Retina (tissue), 1 donor: Measurements from ENCODE around the gene FTO.

Experiments used
- DNase-seq: peaks from one replicate; pipeline ENCODE4 v3.0.0-alpha.2; 2016

Gene FTO

DNA sequence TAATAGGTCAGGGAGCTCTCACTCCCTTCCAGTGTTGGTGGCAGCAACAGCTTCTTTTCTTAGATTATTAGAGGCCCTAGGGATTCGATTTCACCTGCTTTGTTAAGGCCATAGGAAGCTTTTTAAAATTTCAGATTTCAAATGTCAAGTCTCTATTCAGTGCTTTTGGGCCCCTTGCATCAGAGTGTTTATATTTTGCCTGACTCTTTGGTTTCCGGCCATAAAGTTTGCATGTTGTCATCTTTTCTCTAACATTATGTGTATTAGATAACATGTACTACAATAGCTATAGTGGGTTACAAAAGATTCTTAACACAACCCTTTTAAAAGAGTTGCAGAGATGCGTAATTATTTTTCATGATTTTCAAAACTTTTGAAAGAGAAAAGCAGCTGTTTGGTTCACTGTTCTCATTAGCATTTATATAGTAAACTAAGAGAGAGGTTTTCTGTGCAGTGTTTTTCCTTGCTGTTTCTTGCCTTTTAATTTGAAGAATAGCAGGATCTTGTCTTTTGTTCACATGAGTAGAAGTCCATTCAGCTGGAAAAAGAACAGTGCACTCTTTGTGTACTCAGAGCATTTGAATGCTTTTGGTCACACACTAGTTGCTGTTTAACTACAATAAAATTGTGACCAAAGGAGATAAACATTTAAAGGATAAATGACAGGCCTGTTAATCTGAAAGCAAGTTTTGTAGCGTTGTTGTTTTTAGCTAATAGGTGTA is 52.5 kb downstream of the FTO start:
- DNase-seq: peak; percentile 71

DNA sequence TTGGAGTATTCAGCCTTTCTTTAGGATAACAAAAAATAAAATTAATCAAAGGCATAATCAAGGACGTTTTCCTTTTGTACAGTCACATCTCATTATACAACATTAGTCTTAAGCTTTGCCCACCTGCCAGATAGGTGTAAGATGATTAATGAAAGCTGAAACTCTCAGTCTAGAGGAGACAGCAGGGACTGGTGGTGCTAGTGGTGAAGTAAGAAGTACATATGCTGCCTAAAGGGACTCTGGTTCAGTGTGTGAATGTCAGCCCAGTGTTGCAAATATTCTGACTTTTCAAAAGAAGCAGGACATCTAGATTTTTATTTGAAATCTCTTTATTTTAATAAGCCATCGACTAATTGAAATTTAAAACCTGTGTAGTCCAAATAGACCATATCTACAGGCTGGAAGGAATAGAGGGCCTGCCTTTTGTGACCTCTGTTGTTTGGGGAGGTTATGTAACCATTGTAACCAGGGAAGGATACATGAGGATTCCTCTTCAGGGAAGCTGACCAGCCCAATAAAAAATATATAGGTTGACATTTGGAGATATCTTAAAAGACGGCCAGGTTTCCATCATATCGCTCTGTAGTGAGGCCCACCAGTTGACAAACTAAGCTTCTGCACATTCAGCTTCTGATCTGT is 54.1 kb downstream of the FTO start:
- DNase-seq: no peak

- DNase-seq: no peak
Observed at GRCh38 chr16:53761962-53762703, 58.2 kb downstream of the FTO start.

DNA sequence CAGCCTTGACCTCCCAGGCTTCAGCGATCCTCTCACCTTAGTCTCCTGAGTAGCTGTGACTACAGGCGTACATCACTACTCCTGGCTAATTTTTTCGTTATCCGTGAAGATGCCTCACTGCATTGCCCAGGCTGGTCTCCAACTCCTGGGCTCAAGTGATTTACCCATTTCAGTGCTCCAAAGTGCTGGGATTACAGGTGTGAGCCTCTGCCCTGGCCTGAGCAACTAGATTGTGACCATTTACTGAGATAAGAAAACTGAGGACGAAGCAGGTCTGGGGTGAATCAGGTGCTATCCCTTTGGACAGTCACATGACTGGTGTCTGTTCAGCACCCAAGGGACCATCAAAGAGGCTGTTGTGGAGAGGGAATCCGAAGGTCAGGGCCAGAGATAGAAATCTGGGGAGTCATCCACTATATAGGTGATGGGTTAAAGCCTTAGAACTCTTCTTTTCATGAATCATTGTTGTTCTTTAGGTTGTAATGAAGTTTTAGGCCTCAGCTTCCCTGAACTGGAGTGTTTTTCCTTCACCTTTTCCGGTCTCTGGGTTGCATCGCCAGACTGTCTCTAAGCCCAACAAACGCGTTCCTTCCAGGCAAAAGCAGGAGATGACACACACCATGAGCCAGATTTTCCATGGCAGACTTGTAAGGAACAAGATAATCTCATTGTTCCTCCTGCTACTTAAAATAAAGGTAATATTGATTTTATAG is 62.5 kb downstream of the FTO start:
- no peak for DNase-seq

GRCh38 chr16:53768167-53768566 is 64.2 kb downstream of the FTO start:
- DNase-seq: no peak

GRCh38 chr16:53768593-53768992 is 64.6 kb downstream of the FTO start:
- no peak for DNase-seq

- DNase-seq: no peak
Observed at GRCh38 chr16:53769185-53769584, 65.2 kb downstream of the FTO start.

DNA sequence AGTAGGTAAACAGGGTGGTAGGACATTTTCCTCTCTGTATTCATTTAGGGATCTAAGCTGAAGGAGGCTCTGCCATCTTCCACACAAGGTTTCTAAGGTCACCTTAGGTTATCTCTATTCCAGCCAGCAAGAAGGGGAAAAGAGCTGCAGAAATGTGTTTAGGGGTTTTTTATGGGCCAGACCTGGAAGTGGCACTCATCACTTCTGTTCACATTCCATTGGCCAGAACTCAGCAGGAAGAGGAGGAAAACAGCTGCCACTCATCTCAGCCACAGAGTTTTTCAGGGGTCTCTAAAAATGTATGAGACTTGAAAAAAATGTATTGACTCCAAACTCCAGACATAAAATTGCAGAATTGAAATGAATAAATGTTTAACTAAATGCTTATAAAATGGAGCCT is 65.8 kb downstream of the FTO start:
- DNase-seq: no peak

DNA sequence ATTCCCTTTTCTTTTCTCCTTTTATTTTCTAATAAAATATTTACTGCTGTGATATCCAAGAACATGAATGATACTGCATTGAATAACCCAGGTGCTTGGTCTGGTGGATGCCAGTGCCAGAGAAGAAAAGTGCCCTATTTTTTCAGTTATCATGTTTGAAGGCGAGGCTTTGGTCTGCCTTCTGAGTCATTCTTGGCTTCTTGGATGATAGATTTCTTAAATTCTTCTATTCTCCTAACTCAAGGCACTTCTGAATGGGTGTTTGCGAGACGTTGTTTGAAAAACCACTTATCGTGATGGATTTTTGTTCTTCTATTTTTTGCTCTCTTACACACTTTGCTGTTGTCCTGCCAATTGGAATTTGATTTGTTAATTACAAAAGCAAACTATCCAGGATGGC is 66.7 kb downstream of the FTO start:
- DNase-seq: no peak

DNA sequence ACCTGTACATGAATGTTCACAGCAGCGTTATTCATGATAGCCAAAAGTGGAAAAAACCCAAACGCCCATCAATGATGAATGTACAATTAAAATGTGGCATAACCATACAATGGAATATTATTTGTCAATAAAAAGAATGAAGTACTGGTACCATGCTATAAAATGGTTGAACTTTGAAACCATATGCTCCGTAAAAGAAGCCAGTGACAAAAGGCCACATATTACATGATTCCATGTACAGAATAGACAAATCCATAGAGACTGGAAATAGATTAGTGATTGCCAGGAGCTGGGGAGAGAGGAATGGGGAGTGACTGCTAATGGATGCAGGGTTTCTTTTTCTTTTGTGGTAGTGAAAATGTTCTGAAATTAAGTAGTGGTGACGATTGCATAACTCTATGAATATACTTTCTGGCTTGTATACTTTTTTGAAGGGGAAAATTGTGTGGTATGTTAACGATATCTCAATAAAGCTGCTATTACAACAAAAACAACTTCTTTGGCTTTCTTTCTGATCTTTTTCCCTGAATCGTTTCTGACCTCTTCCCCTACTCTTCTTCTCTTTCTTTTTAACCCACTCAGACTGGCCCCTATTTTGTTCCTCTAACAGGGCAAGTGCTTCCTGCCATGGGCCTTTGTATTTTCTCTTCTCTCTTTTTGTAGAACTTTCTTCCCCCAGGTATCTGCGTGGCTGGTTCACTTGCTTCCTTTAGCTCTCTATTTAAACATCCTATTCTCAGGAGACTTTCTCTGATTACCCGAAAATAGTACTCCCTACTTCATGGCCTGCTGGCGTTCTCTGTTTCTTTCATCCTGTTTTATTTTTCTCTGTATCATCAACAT is 67.9 kb downstream of the FTO start:
- DNase-seq: no peak

GRCh38 chr16:53773150-53773846 is 69.3 kb downstream of the FTO start:
- no peak for DNase-seq

DNA sequence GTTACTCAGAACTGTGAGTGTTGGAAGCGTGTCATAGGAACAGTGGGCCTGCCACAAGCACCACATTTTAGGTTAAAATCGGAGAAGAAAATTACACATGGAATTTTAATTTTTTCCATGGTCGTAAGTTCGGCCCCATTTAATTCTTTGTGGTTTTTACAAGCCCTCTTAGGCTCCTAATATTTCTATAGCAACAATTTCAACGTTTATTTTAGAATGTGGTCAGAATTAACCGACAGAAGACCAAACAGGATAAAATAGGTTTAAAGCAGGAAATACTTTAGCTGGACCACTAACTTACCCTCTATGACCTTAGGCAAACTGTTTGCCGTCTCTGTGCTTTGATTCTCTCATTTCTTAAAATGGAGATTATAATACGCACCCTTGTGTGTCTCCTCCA is 69.9 kb downstream of the FTO start:
- DNase-seq: no peak

DNA sequence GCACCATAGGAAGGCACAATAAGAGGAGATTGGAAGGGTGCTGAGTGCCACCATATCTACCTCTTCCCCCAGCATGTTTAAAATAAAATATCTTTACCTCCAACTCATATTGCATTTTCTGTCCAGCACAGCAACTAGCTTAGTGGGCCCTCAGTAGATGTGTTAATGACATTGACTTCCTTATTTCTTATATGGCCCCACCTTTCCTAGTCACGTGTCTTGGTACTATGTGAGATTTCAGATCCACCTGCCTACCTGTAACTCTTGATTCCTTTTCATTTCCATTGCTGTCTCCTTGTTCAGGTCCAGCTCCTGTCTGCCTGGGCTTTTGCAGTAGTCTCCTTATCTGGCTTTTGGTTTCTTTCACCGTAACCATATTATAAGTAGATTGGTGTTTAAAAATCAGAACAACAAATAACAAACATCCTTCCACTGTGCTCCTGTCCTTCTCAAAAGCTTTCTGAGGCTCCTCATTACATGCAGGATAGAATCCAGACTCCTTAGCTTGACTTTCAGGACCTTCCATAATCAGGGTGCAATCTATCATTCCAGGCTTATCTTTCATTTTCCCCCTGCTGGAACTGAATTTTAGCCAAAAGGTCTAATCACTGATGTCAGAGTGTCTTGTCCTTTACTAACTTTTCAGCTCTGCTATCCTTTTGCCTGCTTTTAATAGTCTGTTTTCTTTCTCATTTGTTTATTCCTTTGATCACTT is 71.3 kb downstream of the FTO start:
- no peak for DNase-seq

- DNase-seq: no peak
Observed at GRCh38 chr16:53775821-53776431, 72.0 kb downstream of the FTO start.

- DNase-seq: no peak
Observed at GRCh38 chr16:53779186-53779585, 75.2 kb downstream of the FTO start.

- DNase-seq: no peak
Observed at GRCh38 chr16:53780051-53780450, 76.1 kb downstream of the FTO start.

GRCh38 chr16:53781023-53781605 is 77.2 kb downstream of the FTO start:
- no peak for DNase-seq

DNA sequence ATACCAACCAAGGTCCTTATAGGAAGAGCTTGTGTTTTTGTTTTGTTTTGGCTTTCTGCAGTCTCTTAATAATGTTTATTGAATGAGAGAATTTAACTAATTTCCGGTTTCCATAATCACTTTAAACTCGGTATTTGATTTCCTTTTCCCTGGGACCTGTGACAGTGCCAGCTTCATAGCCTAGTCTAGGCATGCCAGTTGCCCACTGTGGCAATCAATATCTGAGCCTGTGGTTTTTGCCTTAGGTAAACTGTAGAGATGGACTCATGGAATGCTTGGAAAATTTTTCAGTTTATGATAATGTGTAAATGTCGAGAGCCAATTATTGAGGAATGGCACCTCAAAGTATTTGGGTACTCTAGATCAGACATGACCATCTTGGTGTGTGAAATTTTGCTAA is 78.2 kb downstream of the FTO start:
- no peak for DNase-seq

DNA sequence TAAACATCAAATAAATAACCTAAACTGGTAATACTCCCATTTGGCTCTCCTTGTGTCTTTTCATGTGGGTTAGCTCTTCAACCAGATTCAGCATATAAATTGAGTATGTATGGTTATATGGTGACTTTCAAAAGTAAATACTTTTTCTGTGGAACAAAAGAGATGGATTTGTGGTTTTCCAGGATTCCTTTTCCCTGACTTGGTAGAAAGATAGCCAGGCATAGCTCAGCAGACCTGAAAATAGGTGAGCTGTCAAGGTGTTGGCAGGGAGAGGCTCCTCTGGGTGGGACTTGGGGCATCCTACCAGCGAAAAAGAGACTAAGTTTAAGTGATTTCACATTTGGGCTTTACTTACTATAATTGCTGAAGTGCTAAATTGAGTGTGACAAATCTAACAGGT is 80.3 kb downstream of the FTO start:
- no peak for DNase-seq

DNA sequence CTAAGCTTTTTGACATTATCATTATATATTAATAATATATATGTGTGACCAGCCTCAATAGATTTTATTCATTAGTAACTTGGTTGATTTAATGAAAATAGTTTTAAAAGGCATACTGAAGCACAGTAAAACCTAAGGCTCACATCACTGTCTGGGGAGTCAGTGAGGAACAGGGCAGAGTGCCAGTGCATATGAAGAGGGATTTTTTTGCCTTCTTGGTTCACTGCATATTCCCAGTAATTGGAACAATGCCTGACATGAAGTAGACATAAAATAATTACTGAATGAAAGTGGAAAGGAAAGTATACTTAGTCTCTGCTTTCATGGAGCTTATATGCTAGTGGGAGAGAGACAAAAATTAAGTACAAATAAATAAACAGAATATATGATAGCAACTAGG is 81.1 kb downstream of the FTO start:
- DNase-seq: no peak
